Measurements from ENCODE around the gene USP48. TPM values are rescaled to one million over a fixed set of nuclear protein-coding genes. Genes with fewer than 3 reads are reported as not detected.

Gene USP48
- total RNA-seq, 1 experiment from 2014 or later = 49.1 TPM

DNA sequence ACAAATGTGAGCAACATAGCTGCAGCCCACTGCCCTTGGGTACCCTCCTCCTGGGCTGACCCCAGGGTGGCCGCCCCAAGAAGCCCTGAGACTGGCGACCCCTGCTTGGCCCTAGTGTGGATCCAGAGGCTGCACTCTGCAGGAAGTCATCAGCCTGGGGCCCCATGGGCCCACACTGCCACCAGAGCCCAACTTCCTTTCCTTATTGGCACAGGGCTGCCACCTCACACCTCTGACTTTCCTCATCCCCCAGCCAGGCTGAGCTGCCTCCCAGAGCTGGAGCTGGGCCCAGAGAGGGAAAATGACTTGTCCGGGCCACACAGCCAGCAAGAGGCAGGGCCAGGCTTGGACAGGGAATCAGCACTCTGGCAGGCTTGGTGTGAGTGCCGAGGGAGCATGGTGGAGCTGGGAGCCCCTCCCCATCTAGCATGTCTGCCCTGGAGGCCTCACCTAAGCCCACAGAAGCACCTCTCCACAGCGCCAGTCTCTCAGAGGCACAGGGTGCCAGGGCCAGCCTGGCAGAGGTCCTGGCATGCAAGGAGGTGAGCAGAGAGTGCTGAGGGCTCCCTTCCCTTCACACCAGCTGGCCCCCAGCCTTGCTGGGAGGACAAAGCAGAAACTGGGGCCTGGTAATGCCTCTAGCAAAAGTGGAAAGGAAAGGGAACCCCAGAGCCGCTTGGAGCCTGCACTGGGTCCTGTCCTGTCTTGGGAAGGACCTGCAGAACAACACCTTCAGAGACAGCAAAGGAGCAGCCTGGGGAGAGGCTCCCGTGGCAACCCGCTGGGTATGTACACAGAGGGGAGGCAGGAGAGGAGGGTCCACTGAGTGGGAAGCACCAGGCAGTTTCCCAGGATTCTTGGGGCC lies 117.0 kb downstream of the USP48 start:
- no peaks in the 10 kb centered on the region for H3K27me3 Mint-ChIP-seq (ENCODE audit: insufficient read depth, unreplicated experiment)

GRCh38 chr1:21664806-21665588 lies 118.0 kb downstream of the USP48 start:
- H3K4me1 ChIP-seq = peaks cover 6% of the 10 kb centered on the region; the same call in 1 of the 2 replicates
- no peak overlapping the region for H3K4me3 ChIP-seq (ENCODE audit: low read depth, low read length)
- H3K4me3 Mint-ChIP-seq (ENCODE audit: unreplicated experiment) = no peak overlapping the region
- no peaks in the 10 kb centered on the region for H3K4me1 Mint-ChIP-seq (ENCODE audit: low read depth, unreplicated experiment)
- CTCF ChIA-PET = no interaction called here
- H3K9me3 ChIP-seq = no peaks in the 10 kb centered on the region
- no peaks in the 10 kb centered on the region for H3K36me3 ChIP-seq (ENCODE audit: control insufficient read depth, insufficient read depth, low read length)
- H3K27me3 ChIP-seq (replicated peaks; ENCODE audit: control insufficient read depth, insufficient read depth, low read length) = no peaks in the 10 kb centered on the region
- intact Hi-C loops (cut with micrococcal nuclease; ENCODE audit: unreplicated experiment) = no loop called here
- POLR2A ChIA-PET = no interaction called here
- H3K36me3 Mint-ChIP-seq (ENCODE audit: insufficient read depth, unreplicated experiment) = peaks cover 16% of the 10 kb centered on the region
- no peak for TF ChIP-seq CTCF (IDR thresholded peaks at IDR 0.05; ENCODE audit: insufficient read depth in 1 of 2, low read depth in 1 of 2, low read length in 1 of 2, severe bottlenecking in 1 of 2, unreplicated experiment in 1 of 2)
- no TSS peak for BruUV-seq (replicated peaks)
- no peak for DNase-seq
- H3K9me3 Mint-ChIP-seq (ENCODE audit: unreplicated experiment) = no peaks in the 10 kb centered on the region
- peaks cover 2% of the 10 kb centered on the region for H3K27me3 Mint-ChIP-seq (ENCODE audit: insufficient read depth, unreplicated experiment)
- H3K27ac Mint-ChIP-seq (ENCODE audit: unreplicated experiment) = no peak overlapping the region

More for the DNA sequence above, 117.0 kb downstream of the USP48 start:
- Histone ChIP-seq H3K9me3 (no peaks in the 10 kb centered on the region), H3K27me3 (replicated peaks; ENCODE audit: control insufficient read depth, insufficient read depth, low read length) (no peaks in the 10 kb centered on the region), H3K4me1 (peaks cover 9% of the 10 kb centered on the region; the same call in 1 of the 2 replicates), H3K36me3 (ENCODE audit: control insufficient read depth, insufficient read depth, low read length) (no peaks in the 10 kb centered on the region), H3K4me3 (ENCODE audit: low read depth, low read length) (no peak overlapping the region)
- no peak for TF ChIP-seq CTCF (IDR thresholded peaks at IDR 0.05; ENCODE audit: insufficient read depth in 1 of 2, low read depth in 1 of 2, low read length in 1 of 2, severe bottlenecking in 1 of 2, unreplicated experiment in 1 of 2)
- H3K36me3 Mint-ChIP-seq (ENCODE audit: insufficient read depth, unreplicated experiment) = peaks cover 16% of the 10 kb centered on the region
- H3K27ac Mint-ChIP-seq (ENCODE audit: unreplicated experiment) = no peak overlapping the region
- intact Hi-C loops (cut with micrococcal nuclease; ENCODE audit: unreplicated experiment) = no loop called here
- no peaks in the 10 kb centered on the region for H3K4me1 Mint-ChIP-seq (ENCODE audit: low read depth, unreplicated experiment)
- no peak for DNase-seq
- ChIA-PET POLR2A (no interaction called here), CTCF (no interaction called here)
- no peak overlapping the region for H3K4me3 Mint-ChIP-seq (ENCODE audit: unreplicated experiment)
- BruUV-seq (replicated peaks) = no TSS peak
- no peaks in the 10 kb centered on the region for H3K9me3 Mint-ChIP-seq (ENCODE audit: unreplicated experiment)

DNA sequence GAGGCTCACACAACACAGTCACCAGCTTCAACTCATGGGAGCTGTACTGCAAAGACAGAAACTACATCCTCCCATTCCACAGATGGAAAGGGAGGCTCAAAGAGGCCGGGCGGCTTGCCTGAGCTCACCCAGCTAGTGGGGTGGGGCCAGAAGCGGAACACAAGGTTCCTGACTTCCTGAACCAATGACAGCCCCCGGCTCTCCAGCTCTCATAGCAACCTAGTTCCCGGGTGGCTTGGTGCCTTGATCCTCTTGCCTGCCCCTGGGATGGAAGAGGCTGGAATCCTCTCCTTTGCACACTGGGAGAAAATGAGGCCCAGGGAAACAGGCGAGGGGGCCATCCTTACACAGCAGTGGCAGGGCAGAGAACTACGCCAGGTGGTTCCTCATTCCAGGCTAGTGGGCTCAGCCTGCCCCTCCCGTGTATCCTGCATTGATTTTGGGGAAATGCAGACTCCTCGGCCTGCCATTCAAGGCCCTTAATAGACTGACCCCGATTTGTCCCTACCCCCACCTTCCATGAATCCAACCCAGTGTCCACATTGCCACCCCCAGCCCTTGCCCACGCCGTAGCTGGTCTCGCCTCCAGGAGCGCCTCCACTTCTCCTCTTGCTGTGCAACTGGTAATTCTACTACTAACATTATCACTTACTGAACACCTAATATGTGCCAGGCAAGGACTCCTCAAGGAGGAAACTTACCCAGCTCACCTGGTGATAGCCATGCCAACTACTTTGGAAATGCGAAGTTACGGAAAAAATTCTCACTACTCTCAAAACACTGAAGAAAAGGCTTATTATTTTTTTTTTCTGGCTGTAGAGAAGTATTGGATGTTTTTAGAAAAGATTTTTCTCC lies 118.8 kb downstream of the USP48 start:
- Histone ChIP-seq H3K4me1 (0 out of 2 replicates have a peak, but pooled peaks cover 4% of the 10 kb centered on the region), H3K36me3 (ENCODE audit: control insufficient read depth, insufficient read depth, low read length) (no peaks in the 10 kb centered on the region)
- CTCF ChIA-PET = no interaction called here

More for the DNA sequence above, 118.8 kb downstream of the USP48 start:
- TF ChIP-seq CTCF (IDR thresholded peaks at IDR 0.05; ENCODE audit: insufficient read depth in 1 of 2, low read depth in 1 of 2, low read length in 1 of 2, severe bottlenecking in 1 of 2, unreplicated experiment in 1 of 2) = no peak
- POLR2A ChIA-PET = no interaction called here
- H3K27me3 ChIP-seq (replicated peaks; ENCODE audit: control insufficient read depth, insufficient read depth, low read length) = no peaks in the 10 kb centered on the region
- Mint-ChIP-seq H3K4me3 (ENCODE audit: unreplicated experiment) (no peak overlapping the region), H3K36me3 (ENCODE audit: insufficient read depth, unreplicated experiment) (peaks cover 15% of the 10 kb centered on the region), H3K27ac (ENCODE audit: unreplicated experiment) (no peak overlapping the region), H3K9me3 (ENCODE audit: unreplicated experiment) (no peaks in the 10 kb centered on the region), H3K4me1 (ENCODE audit: low read depth, unreplicated experiment) (no peaks in the 10 kb centered on the region), H3K27me3 (ENCODE audit: insufficient read depth, unreplicated experiment) (peaks cover 2% of the 10 kb centered on the region)
- H3K4me3 ChIP-seq (ENCODE audit: low read depth, low read length) = no peak overlapping the region
- BruUV-seq (replicated peaks) = no TSS peak
- intact Hi-C loops (cut with micrococcal nuclease; ENCODE audit: unreplicated experiment) = no loop called here
- H3K9me3 ChIP-seq = no peaks in the 10 kb centered on the region
- DNase-seq = no peak

All from Caco-2 (cell line).